GM12891 (cell line): Measurements from ENCODE around the gene RPS16.

ENCODE experiments used
- PAX5 ChIP-seq: IDR thresholded peaks from 2 replicates; pipeline ENCODE4 v1.6.1; 2011; ENCODE audit warnings: low read length, moderate library complexity, mild to moderate bottlenecking; ENCODE audit not compliant: insufficient read depth, severe bottlenecking
- POLR2A ChIP-seq: IDR thresholded peaks from 2 replicates; pipeline ENCODE4 v1.6.1; 2011; ENCODE audit warnings: low read depth, low read length, control low read depth
- POLR2AphosphoS5 ChIP-seq: IDR thresholded peaks from 2 replicates; pipeline ENCODE4 v1.6.1; 2011; ENCODE audit warnings: low read depth, low read length, control low read depth
- POU2F2 ChIP-seq: IDR thresholded peaks from 2 replicates; pipeline ENCODE4 v1.6.1; 2011; ENCODE audit warnings: low read depth, mild to moderate bottlenecking, control low read depth, low read length, moderate library complexity
- SPI1 ChIP-seq: IDR thresholded peaks from 2 replicates; pipeline ENCODE4 v1.6.1; 2011; ENCODE audit warnings: low read depth, low read length, control low read depth
- TAF1 ChIP-seq: IDR thresholded peaks from 2 replicates; pipeline ENCODE4 v1.6.1; 2011; ENCODE audit warnings: low read depth, low read length, control low read depth

DNA sequence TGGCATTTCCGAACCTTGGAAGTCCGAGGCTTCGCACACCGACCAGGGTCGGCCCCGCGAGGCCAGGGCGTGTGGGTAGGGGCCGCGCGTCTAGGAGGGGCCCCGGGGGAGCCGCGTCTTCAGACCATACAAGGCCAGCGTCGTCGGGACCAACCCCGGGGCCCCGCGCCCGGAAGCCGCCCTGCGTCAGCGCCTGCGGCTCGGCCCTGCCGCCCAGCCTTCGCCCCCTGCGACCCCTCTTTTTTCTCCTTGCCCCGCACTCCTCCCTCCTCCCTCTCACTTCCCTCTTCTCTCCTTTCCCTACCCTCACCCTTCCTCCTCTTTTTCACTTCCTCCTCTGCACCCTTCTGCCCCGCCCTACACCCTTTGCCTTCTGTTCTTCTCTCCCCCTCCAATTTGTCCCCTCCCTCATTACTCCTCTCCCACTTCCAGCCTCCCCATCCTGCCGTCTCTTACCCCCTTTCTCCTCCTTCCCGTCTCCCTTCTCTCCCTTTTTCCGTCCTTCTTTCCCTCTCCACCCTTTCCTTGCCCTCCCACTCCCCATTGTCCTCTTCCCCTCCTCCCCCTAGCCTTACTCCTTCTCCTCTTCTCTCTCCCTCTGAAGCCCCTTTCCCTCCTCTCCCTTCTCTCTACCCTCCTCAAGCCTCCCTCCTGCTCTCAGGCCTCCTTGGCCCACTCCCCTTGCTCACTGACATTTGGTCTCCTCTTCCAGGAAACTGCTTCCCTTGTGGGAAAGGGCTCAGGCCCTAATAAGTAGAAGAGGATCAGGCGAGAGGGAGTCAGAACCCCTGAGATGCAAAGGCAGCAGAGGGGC, 25.5 kb downstream of the RPS16 start:
- 0 out of 2 replicates have a peak, but pooled peaks have one; percentile 49 for TF ChIP-seq TAF1
- peak; percentile 89 for TF ChIP-seq POLR2AphosphoS5
- peak; percentile 72 for TF ChIP-seq POLR2A
- TF ChIP-seq SPI1 = peak; percentile 92
- TF ChIP-seq PAX5 = no peak
- no peak; the same call in 1 of the 2 replicates for TF ChIP-seq POU2F2
